HL-60 (cell line): ENCODE measurements around the gene CELF1.

Source experiments
- GABPA ChIP-seq: IDR thresholded peaks from 2 replicates; pipeline ENCODE4 v1.6.1; 2012; ENCODE audit warnings: low read depth
- TF ChIP-seq, protein P1 (sequence below): IDR thresholded peaks from one replicate; pipeline ENCODE4 v1.5.1; 2011; ENCODE audit warnings: low read length, control low read depth, inconsistent platforms; ENCODE audit not compliant: insufficient read depth

DNA sequence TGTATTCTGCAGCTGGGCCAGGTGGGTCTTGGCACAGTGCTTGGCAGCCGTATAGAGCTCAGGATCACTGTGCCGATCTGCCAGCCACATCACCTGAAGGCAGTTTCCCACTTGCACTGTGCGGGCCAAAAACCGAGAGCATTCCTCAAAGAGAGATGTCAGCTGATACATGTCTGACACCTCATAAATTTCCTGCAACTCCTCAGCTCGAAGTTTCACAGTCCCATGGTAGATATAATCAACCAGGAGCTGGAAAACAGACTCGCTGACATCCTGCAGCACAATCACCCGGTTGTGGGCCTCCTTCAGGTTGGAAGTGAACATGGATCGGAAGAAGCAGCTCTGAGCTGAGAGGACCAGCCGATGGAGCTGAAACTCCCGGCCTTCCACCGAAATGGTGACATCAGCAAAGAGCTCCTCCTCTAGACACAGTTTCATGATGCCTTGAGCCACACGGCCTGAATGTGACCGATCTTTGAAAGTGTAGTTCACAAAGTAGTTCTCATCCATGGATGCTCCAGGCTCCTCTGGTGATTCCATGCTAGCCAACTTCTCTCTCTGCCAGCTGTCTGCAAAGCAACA is 24.6 kb upstream of the CELF1 start:
- TF ChIP-seq, protein P1, sequence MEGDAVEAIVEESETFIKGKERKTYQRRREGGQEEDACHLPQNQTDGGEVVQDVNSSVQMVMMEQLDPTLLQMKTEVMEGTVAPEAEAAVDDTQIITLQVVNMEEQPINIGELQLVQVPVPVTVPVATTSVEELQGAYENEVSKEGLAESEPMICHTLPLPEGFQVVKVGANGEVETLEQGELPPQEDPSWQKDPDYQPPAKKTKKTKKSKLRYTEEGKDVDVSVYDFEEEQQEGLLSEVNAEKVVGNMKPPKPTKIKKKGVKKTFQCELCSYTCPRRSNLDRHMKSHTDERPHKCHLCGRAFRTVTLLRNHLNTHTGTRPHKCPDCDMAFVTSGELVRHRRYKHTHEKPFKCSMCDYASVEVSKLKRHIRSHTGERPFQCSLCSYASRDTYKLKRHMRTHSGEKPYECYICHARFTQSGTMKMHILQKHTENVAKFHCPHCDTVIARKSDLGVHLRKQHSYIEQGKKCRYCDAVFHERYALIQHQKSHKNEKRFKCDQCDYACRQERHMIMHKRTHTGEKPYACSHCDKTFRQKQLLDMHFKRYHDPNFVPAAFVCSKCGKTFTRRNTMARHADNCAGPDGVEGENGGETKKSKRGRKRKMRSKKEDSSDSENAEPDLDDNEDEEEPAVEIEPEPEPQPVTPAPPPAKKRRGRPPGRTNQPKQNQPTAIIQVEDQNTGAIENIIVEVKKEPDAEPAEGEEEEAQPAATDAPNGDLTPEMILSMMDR, result no peak
- no peak for TF ChIP-seq GABPA
